ENCODE measurements around the gene PRKCZ. TPM values are rescaled to one million over a fixed set of nuclear protein-coding genes. Genes with fewer than 3 reads are reported as not detected.

The PRKCZ gene
- total RNA-seq, 3 donors from 2014 or later (not counting 1 experiment from before 2014, with no cell fraction given), result 25.1 to 37.1 (median 30.5) TPM

DNA sequence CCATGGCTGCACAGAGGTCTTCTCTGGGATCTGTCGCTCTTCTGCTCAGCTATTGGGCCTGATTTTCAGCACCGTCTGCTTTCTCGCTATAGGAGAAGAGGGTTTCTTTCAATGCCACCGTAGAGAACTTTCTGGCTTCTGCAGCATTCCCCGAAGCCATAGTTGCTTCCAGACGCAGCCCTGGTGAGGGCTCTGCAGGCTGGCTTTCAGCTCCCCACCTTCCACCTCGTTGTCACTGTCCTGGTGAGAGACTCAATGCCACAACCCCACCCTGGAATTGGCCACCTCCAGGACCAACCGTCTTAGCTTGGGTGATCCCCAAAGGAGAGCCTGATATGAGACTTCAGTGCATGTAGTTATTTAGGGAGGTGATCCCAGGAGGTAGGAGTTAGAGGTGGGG is 12.0 kb upstream of the PRKCZ start:
- Histone ChIP-seq H3K4me1 (ENCODE audit: control insufficient read depth, insufficient read depth, low read length) (no peaks in the 10 kb centered on the region), H3K4me3 (ENCODE audit: low read length) (no peak overlapping the region), H3K27ac (ENCODE audit: low read length) (no peak overlapping the region), H3K9me3 (ENCODE audit: control insufficient read depth, insufficient read depth, low read length) (no peaks in the 10 kb centered on the region), H3K27me3 (ENCODE audit: control insufficient read depth, insufficient read depth, low read length) (no peaks in the 10 kb centered on the region), H3K36me3 (ENCODE audit: control insufficient read depth, insufficient read depth, low read length) (no peaks in the 10 kb centered on the region)
- TF ChIP-seq, protein P1, sequence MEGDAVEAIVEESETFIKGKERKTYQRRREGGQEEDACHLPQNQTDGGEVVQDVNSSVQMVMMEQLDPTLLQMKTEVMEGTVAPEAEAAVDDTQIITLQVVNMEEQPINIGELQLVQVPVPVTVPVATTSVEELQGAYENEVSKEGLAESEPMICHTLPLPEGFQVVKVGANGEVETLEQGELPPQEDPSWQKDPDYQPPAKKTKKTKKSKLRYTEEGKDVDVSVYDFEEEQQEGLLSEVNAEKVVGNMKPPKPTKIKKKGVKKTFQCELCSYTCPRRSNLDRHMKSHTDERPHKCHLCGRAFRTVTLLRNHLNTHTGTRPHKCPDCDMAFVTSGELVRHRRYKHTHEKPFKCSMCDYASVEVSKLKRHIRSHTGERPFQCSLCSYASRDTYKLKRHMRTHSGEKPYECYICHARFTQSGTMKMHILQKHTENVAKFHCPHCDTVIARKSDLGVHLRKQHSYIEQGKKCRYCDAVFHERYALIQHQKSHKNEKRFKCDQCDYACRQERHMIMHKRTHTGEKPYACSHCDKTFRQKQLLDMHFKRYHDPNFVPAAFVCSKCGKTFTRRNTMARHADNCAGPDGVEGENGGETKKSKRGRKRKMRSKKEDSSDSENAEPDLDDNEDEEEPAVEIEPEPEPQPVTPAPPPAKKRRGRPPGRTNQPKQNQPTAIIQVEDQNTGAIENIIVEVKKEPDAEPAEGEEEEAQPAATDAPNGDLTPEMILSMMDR (IDR thresholded peaks at IDR 0.05), result no peak
- no peak for ATAC-seq
- no peak for DNase-seq
- Mint-ChIP-seq H3K9me3 (no peaks in the 10 kb centered on the region), H3K36me3 (no peaks in the 10 kb centered on the region), H3K27ac (no peak overlapping the region), H3K4me3 (no peak overlapping the region), H3K4me1 (no peaks in the 10 kb centered on the region), H3K27me3 (ENCODE audit: low read depth in 2 of 2) (peaks cover 0 to 3% of the 10 kb centered on the region in 2 donors)
- intact Hi-C loops (cut with micrococcal nuclease), result no loop called here
- 93% methylated on average over 8 of the region's 8 CpGs for WGBS (ENCODE audit: insufficient coverage)

DNA sequence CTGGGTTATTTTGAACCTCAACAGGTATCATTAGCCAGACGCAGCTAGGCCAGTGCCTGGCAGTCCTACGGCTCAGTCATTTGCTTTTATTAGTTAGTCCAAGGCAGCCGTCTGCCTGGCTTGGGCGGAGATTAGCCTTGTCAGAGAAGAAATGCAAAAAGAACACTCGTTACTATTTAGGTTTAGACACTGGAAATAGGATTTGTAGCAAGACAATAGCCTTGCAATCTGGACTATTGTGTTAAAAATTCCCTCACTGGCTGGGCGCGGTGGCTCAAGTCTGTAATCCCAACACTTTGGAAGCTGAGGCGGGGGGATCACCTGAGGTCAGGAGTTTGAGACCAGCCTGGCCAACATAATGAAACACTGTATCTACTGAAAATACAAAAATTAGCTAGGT is 11.0 kb upstream of the PRKCZ start:
- Mint-ChIP-seq H3K4me1 (peaks cover 0 to 6% of the 10 kb centered on the region in 2 donors), H3K27me3 (ENCODE audit: low read depth in 2 of 2) (peaks cover 0 to 5% of the 10 kb centered on the region in 2 donors), H3K27ac (no peak overlapping the region), H3K9me3 (no peaks in the 10 kb centered on the region), H3K36me3 (no peaks in the 10 kb centered on the region), H3K4me3 (no peak overlapping the region)
- no peak for ATAC-seq
- DNase-seq, result no peak
- no peak overlapping the region for H3K27ac ChIP-seq (ENCODE audit: low read length)
- 92% methylated on average over 8 of the region's 8 CpGs for WGBS (ENCODE audit: insufficient coverage)
- H3K9me3 ChIP-seq (ENCODE audit: control insufficient read depth, insufficient read depth, low read length), result no peaks in the 10 kb centered on the region
- no peaks in the 10 kb centered on the region for H3K36me3 ChIP-seq (ENCODE audit: control insufficient read depth, insufficient read depth, low read length)
- no peaks in the 10 kb centered on the region for H3K4me1 ChIP-seq (ENCODE audit: control insufficient read depth, insufficient read depth, low read length)
- intact Hi-C loops (cut with micrococcal nuclease), result no loop called here
- no peaks in the 10 kb centered on the region for H3K27me3 ChIP-seq (ENCODE audit: control insufficient read depth, insufficient read depth, low read length)
- H3K4me3 ChIP-seq (ENCODE audit: low read length), result no peak overlapping the region
- TF ChIP-seq, protein P1 (IDR thresholded peaks at IDR 0.05), result no peak

DNA sequence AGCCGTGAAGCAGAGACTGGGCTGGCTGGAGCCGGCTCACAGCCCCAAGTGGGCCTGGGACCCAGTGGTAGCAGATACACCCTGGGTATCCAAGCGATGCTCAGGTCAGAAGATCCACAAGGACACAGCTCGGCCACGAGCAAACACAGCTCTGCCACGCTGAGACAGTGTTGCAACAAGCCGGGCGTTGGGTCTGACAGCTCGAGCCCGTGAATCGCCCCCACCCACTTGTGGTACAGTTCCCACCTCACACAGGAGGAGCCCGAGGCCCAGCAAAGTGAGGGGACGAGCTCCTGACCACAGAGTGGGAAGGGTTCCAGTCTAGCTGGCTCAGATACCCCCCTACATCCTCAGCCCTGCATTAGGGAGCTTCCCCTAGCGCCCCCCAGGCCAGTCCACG is 8.9 kb upstream of the PRKCZ start:
- no peaks in the 10 kb centered on the region for H3K27me3 ChIP-seq (ENCODE audit: control insufficient read depth, insufficient read depth, low read length)
- no peaks in the 10 kb centered on the region for H3K36me3 ChIP-seq (ENCODE audit: control insufficient read depth, insufficient read depth, low read length)
- 67% methylated on average over 15 of the region's 15 CpGs for WGBS (ENCODE audit: insufficient coverage)
- Mint-ChIP-seq H3K36me3 (no peaks in the 10 kb centered on the region), H3K4me1 (peaks cover 10 to 17% of the 10 kb centered on the region in 2 donors), H3K27me3 (ENCODE audit: low read depth in 2 of 2) (peaks cover 0 to 11% of the 10 kb centered on the region in 2 donors), H3K4me3 (no peak overlapping the region), H3K9me3 (no peaks in the 10 kb centered on the region), H3K27ac (no peak overlapping the region)
- ATAC-seq (no peak), DNase-seq (no peak)
- TF ChIP-seq, protein P1 (IDR thresholded peaks at IDR 0.05), result no peak
- no peak overlapping the region for H3K27ac ChIP-seq (ENCODE audit: low read length)
- H3K9me3 ChIP-seq (ENCODE audit: control insufficient read depth, insufficient read depth, low read length), result no peaks in the 10 kb centered on the region
- H3K4me3 ChIP-seq (ENCODE audit: low read length), result no peak overlapping the region
- peaks cover 9% of the 10 kb centered on the region for H3K4me1 ChIP-seq (ENCODE audit: control insufficient read depth, insufficient read depth, low read length)
- intact Hi-C loops (cut with micrococcal nuclease), result no loop called here

DNA sequence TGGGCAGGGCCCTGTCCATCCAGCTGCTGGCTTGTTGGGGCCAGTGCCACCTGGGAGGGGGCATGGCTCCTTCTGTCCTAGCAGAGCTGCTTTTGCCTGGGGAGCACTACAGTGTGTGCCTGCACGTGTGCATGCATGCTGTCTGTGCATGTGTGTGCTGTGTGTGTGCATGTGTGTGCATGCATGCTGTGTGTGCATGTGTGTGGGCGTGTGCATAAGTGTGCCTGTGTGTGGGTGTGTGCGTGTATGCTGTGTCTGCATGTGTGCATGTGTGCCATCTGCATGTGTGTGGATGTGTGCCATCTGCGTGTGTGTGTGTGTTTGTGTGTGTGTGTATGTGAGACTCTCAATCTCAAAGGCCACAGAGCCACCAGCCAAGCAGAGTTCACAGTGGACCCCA is 8.3 kb upstream of the PRKCZ start:
- H3K4me3 ChIP-seq (ENCODE audit: low read length), result no peak overlapping the region
- H3K36me3 ChIP-seq (ENCODE audit: control insufficient read depth, insufficient read depth, low read length), result no peaks in the 10 kb centered on the region
- DNase-seq (no peak), ATAC-seq (no peak)
- TF ChIP-seq, protein P1 (IDR thresholded peaks at IDR 0.05), result no peak
- H3K9me3 Mint-ChIP-seq, result no peaks in the 10 kb centered on the region
- H3K4me1 Mint-ChIP-seq, result peaks cover 10 to 17% of the 10 kb centered on the region in 2 donors
- WGBS (ENCODE audit: insufficient coverage), result 82% methylated on average over 4 of the region's 4 CpGs
- H3K27me3 ChIP-seq (ENCODE audit: control insufficient read depth, insufficient read depth, low read length), result peaks cover 4% of the 10 kb centered on the region
- intact Hi-C loops (cut with micrococcal nuclease), result no loop called here
- H3K4me1 ChIP-seq (ENCODE audit: control insufficient read depth, insufficient read depth, low read length), result peaks cover 13% of the 10 kb centered on the region
- H3K27ac Mint-ChIP-seq, result no peak overlapping the region
- no peak overlapping the region for H3K4me3 Mint-ChIP-seq
- H3K27ac ChIP-seq (ENCODE audit: low read length), result no peak overlapping the region
- no peaks in the 10 kb centered on the region for H3K36me3 Mint-ChIP-seq
- no peaks in the 10 kb centered on the region for H3K9me3 ChIP-seq (ENCODE audit: control insufficient read depth, insufficient read depth, low read length)
- peaks cover 0 to 15% of the 10 kb centered on the region in 2 donors for H3K27me3 Mint-ChIP-seq (ENCODE audit: low read depth in 2 of 2)
